PFSK-1 (cell line): ENCODE data around the gene PRKAA1.

Experiments used
- FOXP2 ChIP-seq: optimal IDR thresholded peaks from 2 replicates; pipeline ENCODE3; 2011; ENCODE audit warnings: borderline replicate concordance, control low read depth, inconsistent platforms; ENCODE audit not compliant: insufficient read depth; ENCODE audit errors: extremely low read length, extremely low read depth
- POLR2AphosphoS5 ChIP-seq: IDR thresholded peaks from 2 replicates; pipeline ENCODE4 v1.6.1; 2012; ENCODE audit warnings: low read depth, mild to moderate bottlenecking, control low read depth, low read length, moderate library complexity
- SIN3A ChIP-seq: IDR thresholded peaks from 2 replicates; pipeline ENCODE4 v1.6.1; 2012; ENCODE audit warnings: mild to moderate bottlenecking, low read length, moderate library complexity, borderline replicate concordance; ENCODE audit not compliant: insufficient read depth
- TAF1 ChIP-seq: IDR thresholded peaks from 2 replicates; pipeline ENCODE4 v1.6.1; 2012; ENCODE audit warnings: low read length, control low read depth, borderline replicate concordance; ENCODE audit not compliant: insufficient read depth
- TF ChIP-seq, protein P1 (sequence below), 2 experiments: IDR thresholded peaks; 2 replicates each; pipeline versions ENCODE4 v1.6.1 to v1.8.0; 2011 to 2012; ENCODE audit warnings: low read depth in 2 of 2, low read length in 2 of 2, control low read depth in 1 of 2, inconsistent platforms in 1 of 2, mild to moderate bottlenecking in 1 of 2, moderate library complexity in 1 of 2; ENCODE audit not compliant: insufficient read depth in 1 of 2

The PRKAA1 gene

DNA sequence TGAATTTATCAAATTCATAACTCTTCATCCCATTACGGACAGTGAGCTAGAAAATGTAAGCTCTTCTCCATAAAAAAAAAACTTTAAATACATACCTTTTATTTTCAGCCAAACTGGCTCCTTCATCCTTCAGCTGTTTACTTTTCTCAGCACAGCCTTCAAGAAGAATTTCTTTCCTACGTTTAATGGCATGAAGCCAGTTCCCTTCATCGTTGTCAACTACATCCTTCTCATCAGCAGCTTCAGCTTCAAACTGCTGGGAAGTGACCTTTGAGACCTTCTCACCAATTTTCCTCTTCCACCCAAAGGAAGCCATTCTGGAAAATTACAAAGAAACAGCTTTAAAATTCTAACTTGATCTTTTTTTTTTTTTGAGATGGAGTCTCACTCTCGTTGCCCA lies 51.5 kb downstream of the PRKAA1 start:
- TF ChIP-seq, protein P1, sequence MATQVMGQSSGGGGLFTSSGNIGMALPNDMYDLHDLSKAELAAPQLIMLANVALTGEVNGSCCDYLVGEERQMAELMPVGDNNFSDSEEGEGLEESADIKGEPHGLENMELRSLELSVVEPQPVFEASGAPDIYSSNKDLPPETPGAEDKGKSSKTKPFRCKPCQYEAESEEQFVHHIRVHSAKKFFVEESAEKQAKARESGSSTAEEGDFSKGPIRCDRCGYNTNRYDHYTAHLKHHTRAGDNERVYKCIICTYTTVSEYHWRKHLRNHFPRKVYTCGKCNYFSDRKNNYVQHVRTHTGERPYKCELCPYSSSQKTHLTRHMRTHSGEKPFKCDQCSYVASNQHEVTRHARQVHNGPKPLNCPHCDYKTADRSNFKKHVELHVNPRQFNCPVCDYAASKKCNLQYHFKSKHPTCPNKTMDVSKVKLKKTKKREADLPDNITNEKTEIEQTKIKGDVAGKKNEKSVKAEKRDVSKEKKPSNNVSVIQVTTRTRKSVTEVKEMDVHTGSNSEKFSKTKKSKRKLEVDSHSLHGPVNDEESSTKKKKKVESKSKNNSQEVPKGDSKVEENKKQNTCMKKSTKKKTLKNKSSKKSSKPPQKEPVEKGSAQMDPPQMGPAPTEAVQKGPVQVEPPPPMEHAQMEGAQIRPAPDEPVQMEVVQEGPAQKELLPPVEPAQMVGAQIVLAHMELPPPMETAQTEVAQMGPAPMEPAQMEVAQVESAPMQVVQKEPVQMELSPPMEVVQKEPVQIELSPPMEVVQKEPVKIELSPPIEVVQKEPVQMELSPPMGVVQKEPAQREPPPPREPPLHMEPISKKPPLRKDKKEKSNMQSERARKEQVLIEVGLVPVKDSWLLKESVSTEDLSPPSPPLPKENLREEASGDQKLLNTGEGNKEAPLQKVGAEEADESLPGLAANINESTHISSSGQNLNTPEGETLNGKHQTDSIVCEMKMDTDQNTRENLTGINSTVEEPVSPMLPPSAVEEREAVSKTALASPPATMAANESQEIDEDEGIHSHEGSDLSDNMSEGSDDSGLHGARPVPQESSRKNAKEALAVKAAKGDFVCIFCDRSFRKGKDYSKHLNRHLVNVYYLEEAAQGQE (IDR thresholded peaks at IDR 0.05; ENCODE audit: insufficient read depth in 1 of 2, low read depth in 2 of 2, low read length in 2 of 2), result no peak
- no peak for TF ChIP-seq POLR2AphosphoS5
- TF ChIP-seq SIN3A, result no peak
- TF ChIP-seq TAF1, result no peak
- no peak for TF ChIP-seq FOXP2

DNA sequence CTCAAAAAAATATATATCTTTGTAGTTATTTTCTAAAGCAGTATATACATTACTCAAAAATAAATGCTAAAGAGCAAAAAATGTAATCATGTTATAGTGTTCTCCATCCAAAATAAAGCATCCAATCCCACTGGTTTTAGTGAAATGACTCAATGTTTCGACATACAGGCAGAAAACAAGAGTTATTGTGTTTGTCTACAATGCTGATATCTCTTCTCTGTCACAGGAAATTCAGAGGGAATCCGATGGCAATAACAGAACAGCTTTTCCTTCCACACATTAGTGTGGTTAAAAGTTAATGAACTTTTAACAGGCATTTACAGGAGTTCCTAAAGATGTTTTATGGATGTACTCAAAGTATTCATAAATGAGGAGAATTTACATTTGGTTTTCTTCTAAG lies 54.4 kb downstream of the PRKAA1 start:
- TF ChIP-seq, protein P1 (IDR thresholded peaks at IDR 0.05; ENCODE audit: insufficient read depth in 1 of 2, low read depth in 2 of 2, low read length in 2 of 2), result no peak
- TF ChIP-seq SIN3A, result no peak
- TF ChIP-seq POLR2AphosphoS5, result no peak

DNA sequence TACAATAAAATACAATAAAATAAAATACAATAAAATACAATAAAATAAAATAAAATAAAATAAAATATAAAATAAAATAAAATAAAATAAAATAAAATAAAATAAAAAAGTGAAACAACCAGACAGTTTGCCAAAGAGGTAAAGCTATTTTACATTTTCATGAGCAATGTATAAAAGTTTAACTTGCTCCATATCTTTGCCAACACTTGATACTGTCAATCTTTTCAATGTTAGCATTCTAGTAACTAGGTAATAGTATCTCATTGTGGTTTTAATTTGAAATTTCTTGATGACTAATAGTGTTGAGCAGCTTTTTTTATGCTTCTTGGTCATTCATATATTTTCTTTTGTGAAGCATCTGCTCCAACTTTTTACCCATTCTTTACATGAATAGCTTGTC lies 59.7 kb downstream of the PRKAA1 start:
- no peak for TF ChIP-seq POLR2AphosphoS5
- TF ChIP-seq, protein P1 (IDR thresholded peaks at IDR 0.05; ENCODE audit: insufficient read depth in 1 of 2, low read depth in 2 of 2, low read length in 2 of 2), result no peak
- TF ChIP-seq SIN3A, result no peak
- TF ChIP-seq TAF1, result no peak
- TF ChIP-seq FOXP2, result no peak

DNA sequence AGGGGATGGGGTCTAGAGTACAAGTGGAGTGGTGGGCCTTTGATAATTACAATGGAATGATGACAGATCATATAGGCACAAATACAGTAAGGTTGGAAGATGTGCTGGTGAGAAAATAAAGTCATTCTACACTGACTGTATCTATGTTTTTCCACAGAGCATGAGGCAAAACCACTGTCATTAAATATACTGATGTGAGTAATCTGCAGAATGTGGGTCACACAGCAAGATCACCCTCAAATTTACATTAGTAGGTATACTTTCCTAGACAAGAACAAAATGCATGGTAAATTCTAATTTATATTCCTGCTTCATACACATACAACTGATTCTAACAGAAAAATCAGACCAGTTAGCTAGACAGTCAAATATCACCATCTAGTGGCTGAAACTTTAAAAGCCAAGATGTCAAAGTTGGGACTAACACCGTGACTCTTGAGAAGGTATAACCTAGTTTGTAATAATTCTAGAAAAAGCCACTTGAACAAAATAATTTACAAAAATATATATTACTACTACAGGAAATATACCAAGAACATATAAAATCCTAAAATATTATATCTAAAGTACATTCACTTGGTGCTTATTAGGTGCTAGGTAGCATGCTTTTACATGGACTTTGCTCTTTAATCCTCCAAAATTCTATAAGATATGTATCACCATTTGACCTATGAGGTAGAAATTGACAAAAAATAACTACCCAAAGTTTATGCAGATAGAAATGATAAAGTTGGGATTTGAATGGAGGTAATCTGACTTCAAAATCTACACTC lies 61.9 kb downstream of the PRKAA1 start:
- TF ChIP-seq POLR2AphosphoS5, result no peak
- TF ChIP-seq, protein P1 (IDR thresholded peaks at IDR 0.05; ENCODE audit: insufficient read depth in 1 of 2, low read depth in 2 of 2, low read length in 2 of 2), result no peak

DNA sequence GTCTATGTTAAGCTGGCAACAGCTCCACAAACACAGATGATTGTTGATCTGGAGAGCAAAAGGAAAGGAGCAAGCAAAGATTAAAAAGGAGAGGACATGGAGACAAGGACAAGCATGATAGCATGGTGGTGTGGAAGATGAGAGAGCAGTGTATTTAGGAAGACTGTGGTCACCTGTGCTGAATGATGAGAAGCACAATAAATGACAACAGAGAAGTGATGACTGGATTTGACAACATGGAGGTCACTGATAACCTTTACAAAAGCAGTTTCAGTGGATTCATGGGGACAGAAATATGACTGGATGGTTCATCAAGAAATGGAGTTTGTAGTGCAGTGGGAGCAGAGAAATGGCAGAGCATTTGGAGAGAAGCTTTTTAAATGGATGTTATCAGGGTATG lies 62.6 kb downstream of the PRKAA1 start:
- no peak for TF ChIP-seq FOXP2
- no peak for TF ChIP-seq SIN3A
- TF ChIP-seq, protein P1 (IDR thresholded peaks at IDR 0.05; ENCODE audit: insufficient read depth in 1 of 2, low read depth in 2 of 2, low read length in 2 of 2), result no peak
- no peak for TF ChIP-seq TAF1
